Measurements from ENCODE around the gene COL20A1.

COL20A1 gene

DNA sequence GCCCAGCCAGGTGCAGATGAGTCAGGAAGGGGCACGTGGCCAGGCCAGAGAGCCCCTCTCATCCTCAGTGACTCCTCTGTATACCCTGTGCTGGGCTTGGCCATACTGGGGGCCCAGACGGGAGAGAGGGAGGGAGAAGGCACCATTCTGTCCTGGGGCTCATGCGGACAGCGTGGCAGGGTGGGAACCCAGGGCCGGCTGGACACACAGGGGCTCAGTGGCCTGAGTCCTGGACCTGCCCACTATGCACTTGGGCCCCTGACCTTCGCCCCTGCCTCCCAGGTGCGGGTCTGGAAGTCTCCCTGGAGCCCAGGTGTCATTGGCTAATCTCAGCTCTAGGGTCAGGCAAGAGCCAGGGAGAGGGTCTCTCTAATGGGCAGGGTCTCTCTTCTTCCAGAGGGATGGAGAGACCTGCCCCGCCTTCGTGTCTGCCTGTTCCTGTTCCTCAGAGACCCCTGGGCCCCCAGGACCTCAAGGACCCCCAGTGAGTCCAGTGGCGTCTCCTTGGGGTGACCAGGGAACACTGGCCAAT is 27.7 kb downstream of the COL20A1 start (continued):
- TF ChIP-seq, protein P1, sequence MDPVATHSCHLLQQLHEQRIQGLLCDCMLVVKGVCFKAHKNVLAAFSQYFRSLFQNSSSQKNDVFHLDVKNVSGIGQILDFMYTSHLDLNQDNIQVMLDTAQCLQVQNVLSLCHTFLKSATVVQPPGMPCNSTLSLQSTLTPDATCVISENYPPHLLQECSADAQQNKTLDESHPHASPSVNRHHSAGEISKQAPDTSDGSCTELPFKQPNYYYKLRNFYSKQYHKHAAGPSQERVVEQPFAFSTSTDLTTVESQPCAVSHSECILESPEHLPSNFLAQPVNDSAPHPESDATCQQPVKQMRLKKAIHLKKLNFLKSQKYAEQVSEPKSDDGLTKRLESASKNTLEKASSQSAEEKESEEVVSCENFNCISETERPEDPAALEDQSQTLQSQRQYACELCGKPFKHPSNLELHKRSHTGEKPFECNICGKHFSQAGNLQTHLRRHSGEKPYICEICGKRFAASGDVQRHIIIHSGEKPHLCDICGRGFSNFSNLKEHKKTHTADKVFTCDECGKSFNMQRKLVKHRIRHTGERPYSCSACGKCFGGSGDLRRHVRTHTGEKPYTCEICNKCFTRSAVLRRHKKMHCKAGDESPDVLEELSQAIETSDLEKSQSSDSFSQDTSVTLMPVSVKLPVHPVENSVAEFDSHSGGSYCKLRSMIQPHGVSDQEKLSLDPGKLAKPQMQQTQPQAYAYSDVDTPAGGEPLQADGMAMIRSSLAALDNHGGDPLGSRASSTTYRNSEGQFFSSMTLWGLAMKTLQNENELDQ (tag by site-specific recombination; IDR thresholded peaks at IDR 0.05; ENCODE audit: low read depth): no peak
- TF ChIP-seq, protein P2, sequence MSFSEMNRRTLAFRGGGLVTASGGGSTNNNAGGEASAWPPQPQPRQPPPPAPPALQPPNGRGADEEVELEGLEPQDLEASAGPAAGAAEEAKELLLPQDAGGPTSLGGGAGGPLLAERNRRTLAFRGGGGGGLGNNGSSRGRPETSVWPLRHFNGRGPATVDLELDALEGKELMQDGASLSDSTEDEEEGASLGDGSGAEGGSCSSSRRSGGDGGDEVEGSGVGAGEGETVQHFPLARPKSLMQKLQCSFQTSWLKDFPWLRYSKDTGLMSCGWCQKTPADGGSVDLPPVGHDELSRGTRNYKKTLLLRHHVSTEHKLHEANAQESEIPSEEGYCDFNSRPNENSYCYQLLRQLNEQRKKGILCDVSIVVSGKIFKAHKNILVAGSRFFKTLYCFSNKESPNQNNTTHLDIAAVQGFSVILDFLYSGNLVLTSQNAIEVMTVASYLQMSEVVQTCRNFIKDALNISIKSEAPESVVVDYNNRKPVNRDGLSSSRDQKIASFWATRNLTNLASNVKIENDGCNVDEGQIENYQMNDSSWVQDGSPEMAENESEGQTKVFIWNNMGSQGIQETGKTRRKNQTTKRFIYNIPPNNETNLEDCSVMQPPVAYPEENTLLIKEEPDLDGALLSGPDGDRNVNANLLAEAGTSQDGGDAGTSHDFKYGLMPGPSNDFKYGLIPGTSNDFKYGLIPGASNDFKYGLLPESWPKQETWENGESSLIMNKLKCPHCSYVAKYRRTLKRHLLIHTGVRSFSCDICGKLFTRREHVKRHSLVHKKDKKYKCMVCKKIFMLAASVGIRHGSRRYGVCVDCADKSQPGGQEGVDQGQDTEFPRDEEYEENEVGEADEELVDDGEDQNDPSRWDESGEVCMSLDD (tag by site-specific recombination; IDR thresholded peaks at IDR 0.05): no peak
- TF ChIP-seq, protein P3, sequence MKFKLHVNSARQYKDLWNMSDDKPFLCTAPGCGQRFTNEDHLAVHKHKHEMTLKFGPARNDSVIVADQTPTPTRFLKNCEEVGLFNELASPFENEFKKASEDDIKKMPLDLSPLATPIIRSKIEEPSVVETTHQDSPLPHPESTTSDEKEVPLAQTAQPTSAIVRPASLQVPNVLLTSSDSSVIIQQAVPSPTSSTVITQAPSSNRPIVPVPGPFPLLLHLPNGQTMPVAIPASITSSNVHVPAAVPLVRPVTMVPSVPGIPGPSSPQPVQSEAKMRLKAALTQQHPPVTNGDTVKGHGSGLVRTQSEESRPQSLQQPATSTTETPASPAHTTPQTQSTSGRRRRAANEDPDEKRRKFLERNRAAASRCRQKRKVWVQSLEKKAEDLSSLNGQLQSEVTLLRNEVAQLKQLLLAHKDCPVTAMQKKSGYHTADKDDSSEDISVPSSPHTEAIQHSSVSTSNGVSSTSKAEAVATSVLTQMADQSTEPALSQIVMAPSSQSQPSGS (tag by site-specific recombination; IDR thresholded peaks at IDR 0.05; ENCODE audit: low read depth): no peak

DNA sequence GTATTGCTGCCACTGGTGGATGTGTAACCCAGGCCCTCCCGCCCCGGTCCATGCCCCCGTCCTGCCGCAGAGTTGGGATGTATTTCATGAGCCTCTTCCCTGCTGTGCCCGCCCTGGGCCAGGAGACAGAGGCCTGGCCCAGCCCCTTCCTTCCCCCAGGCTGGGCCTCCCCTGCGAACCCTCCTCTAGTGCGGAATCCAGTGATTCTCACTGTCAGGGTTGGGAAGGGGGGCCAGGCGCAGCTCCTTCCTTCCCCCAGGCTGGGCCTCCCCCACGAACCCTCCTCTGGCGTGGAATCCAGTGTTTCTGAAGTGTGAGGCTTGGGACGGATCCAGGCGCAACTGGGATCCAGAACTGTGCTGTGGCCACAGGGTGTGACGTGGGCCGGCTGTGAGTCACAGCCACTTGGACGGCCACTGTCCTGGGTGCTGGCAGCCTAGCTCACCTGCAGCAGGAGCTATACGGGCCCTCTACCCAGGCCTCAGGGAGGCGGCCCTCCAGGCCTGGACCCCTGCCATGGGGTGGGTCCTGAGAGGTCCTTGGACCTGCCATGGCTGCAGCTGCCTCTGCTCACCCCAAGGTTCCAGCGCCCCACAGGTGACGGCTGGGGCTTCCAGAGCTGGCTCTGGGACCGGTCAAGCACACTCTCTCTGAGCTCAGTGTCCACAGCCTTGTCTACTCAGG is 28.3 kb downstream of the COL20A1 start:
- TF ChIP-seq SP2 (tag by site-specific recombination; IDR thresholded peaks at IDR 0.05): peak; percentile 12; the same call in 1 of the 2 replicates
- no peak for TF ChIP-seq ZNF350 (tag by site-specific recombination; IDR thresholded peaks at IDR 0.05)
- TF ChIP-seq, protein P4, sequence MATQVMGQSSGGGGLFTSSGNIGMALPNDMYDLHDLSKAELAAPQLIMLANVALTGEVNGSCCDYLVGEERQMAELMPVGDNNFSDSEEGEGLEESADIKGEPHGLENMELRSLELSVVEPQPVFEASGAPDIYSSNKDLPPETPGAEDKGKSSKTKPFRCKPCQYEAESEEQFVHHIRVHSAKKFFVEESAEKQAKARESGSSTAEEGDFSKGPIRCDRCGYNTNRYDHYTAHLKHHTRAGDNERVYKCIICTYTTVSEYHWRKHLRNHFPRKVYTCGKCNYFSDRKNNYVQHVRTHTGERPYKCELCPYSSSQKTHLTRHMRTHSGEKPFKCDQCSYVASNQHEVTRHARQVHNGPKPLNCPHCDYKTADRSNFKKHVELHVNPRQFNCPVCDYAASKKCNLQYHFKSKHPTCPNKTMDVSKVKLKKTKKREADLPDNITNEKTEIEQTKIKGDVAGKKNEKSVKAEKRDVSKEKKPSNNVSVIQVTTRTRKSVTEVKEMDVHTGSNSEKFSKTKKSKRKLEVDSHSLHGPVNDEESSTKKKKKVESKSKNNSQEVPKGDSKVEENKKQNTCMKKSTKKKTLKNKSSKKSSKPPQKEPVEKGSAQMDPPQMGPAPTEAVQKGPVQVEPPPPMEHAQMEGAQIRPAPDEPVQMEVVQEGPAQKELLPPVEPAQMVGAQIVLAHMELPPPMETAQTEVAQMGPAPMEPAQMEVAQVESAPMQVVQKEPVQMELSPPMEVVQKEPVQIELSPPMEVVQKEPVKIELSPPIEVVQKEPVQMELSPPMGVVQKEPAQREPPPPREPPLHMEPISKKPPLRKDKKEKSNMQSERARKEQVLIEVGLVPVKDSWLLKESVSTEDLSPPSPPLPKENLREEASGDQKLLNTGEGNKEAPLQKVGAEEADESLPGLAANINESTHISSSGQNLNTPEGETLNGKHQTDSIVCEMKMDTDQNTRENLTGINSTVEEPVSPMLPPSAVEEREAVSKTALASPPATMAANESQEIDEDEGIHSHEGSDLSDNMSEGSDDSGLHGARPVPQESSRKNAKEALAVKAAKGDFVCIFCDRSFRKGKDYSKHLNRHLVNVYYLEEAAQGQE (tag by site-specific recombination; IDR thresholded peaks at IDR 0.05): peak; percentile 57
- peak; percentile 76 for TF ChIP-seq ZNF600 (tag by site-specific recombination; IDR thresholded peaks at IDR 0.05)
- Histone ChIP-seq H3K27ac (ENCODE audit: extremely low read depth, low read depth, low read length) (no peak overlapping the region), H3K9me3 (ENCODE audit: control insufficient read depth, insufficient read depth, low read depth, low read length) (no peaks in the 10 kb centered on the region), H3K4me1 (ENCODE audit: control insufficient read depth, insufficient read depth, low read length) (no peaks in the 10 kb centered on the region), H3K36me3 (ENCODE audit: control insufficient read depth in 2 of 2, insufficient read depth in 1 of 2, low read length in 2 of 2) (no peaks in the 10 kb centered on the region), H3K4me3 (ENCODE audit: low read depth, low read length) (no peak overlapping the region)
- POLR2A ChIA-PET: no interaction called here
- CTCF ChIA-PET: interaction anchor here (0.6 to 4.3 kb wide), 2 partner anchors 12 to 24 kb away, joined by 4 to 16 read pairs; no protein-coding TSS in a partner anchor

DNA sequence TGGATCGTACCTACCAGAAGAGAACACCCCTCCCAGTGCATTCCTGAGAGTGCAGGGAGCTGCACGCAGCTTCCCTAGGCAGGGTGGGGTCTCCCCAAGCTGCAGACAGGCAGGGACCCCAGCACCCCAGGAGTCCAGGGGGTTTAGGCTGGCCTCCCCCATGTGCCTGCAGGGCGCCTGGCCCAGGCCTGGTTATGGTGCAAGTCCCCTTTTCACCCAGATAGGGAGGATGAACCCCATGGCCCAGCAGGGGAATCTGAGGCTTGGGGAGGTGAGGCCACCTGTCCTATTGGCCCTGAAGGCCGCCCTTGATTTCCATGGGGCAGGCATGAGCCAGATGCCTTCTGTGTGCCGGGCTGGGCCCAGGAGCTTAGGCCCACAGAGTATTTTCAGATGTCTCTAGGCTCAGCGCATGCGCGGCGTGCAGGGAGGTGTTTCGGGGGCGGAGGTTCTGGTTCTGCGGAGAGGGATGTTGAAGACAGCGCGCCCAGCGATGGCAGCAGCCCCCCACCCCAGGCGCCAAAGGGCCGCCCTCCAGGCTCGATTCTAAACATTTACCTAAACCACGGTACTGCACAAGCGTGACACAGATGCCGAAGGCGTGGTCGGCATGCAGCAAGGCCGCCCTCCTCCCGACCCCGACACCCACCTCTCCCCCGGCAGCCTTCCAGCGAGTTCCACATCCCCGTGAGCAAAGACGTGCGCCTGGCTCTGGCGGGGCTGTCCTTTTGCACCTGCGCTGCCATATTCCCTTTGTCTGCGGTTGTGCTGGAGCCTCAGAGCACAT is 29.4 kb downstream of the COL20A1 start:
- TF ChIP-seq GLIS2 (tag by site-specific recombination; IDR thresholded peaks at IDR 0.05) (peak; percentile 34; the same call in 1 of the 2 replicates), ZNF600 (tag by site-specific recombination; IDR thresholded peaks at IDR 0.05) (0 out of 2 replicates have a peak, but pooled peaks have one; percentile 46), ZNF350 (tag by site-specific recombination; IDR thresholded peaks at IDR 0.05) (no peak)
- H3K4me1 ChIP-seq (ENCODE audit: control insufficient read depth, insufficient read depth, low read length): no peaks in the 10 kb centered on the region
- H3K4me3 ChIP-seq (ENCODE audit: low read depth, low read length): no peak overlapping the region
- no peak overlapping the region for H3K27ac ChIP-seq (ENCODE audit: extremely low read depth, low read depth, low read length)
- CTCF ChIA-PET: interaction anchor here (4.3 kb wide), 1 partner anchor 13 kb away, joined by 16 read pairs; no protein-coding TSS in a partner anchor
- no peaks in the 10 kb centered on the region for H3K36me3 ChIP-seq (ENCODE audit: control insufficient read depth in 2 of 2, insufficient read depth in 1 of 2, low read length in 2 of 2)
- no peaks in the 10 kb centered on the region for H3K9me3 ChIP-seq (ENCODE audit: control insufficient read depth, insufficient read depth, low read depth, low read length)
- POLR2A ChIA-PET: no interaction called here

Data from HEK293 (cell line).